Raji (cell line): ENCODE measurements around the gene RASL10B.

ENCODE experiments used
- POLR2A ChIP-seq: IDR thresholded peaks from 2 replicates; pipeline ENCODE4 v1.6.1; 2011; ENCODE audit warnings: low read depth, low read length, control low read depth; ENCODE audit not compliant: insufficient read depth

Gene RASL10B

DNA sequence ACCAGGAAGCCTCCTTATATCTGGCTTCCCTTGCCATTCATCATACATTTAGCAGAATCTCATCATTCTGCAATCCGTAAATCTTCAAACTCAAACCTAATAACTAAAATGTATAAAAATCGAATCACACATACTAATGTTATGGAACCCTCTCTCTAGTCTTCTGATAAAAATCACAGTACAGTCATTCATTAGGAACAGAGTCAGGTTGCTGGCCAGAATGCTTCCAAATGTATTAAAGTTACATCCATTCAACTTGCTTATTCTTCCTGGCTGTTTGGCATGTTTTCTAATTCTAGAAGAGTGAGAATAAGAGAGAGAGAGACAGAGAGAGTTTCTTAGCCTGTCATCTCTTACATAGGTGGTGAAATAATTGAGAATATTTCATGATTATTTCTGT, 16.5 kb upstream of the RASL10B start:
- TF ChIP-seq POLR2A = no peak

DNA sequence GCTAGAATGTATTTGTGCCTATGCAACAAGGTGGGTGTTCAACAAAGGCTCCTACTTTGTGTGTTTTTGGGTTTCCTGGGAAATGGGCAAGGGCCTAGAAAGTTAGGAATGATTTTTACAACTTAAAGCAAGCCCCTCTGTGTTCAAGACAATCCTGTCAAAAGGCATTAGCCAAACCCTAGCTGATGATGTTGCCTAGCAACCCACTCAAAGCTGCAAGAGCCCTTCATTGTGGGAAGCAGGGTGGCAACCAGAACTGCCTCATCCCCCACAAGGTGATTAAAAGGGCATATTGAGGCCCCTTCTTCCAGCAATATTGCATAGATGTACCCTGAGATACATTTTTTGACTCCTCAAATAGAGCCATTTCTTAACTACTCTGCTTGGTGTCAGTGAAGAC, 16.0 kb upstream of the RASL10B start:
- TF ChIP-seq POLR2A = no peak

DNA sequence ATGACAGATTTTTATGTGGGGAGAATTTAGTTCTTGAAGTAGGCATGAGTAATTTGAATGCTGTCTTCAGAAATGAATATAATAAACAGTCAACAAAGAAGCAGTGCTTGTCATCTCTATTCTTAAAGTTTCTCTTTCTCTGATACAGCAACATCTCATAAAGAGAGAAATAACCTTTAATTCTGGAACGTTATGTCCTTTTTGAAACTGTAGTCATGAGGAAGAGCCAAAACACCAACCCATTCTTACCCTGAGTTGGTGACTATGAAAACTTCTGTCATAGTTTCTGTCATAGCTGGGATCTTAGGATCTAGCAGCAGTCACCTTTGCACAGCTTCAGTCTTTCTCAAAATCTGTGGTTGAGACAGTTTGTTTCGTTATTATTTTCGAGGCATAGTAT, 15.3 kb upstream of the RASL10B start:
- no peak for TF ChIP-seq POLR2A

DNA sequence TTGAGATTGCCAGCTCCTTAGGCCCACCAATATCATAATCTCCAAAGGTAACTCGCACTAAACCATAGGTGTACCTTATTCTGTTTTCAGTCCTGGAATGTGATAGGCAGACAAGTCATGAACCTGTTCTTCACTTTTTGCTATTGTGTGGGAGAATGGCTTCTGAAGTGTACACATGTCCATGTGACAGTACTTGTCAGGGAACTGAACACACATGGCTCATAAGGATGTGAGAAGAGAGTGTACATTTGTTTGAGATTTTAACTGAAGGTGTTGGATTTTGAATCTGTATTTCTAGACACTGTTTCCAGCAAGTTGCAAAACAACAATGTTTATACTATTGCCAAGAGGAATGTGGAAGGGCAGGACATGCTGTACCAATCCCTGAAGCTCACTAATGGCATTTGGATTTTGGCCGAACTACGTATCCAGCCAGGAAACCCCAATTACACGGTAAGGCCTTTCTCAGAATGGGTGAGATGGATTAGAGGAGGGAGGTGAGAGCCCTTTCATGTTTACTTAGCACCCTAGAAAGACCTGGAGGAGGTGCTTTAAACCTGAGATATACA, 14.5 kb upstream of the RASL10B start:
- TF ChIP-seq POLR2A = no peak

DNA sequence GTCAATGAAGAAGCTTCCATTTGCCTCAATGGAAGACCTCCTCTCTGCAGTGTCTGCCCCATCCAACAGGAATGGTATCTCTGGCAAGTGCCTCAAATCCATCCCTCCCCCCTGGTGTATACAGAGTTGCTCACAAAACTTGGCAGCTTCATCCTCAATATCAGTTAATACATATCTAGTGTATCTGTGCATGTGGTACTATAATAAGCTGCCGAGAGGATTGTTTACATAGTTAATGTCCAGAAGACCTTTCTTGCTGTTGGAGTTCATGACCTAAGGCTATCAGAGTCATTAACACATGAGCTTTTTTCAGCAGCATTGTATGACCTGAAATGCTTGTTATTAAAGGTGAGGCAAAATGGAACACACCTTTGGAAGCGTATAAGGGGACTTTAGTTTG, 14.0 kb upstream of the RASL10B start:
- TF ChIP-seq POLR2A = no peak

DNA sequence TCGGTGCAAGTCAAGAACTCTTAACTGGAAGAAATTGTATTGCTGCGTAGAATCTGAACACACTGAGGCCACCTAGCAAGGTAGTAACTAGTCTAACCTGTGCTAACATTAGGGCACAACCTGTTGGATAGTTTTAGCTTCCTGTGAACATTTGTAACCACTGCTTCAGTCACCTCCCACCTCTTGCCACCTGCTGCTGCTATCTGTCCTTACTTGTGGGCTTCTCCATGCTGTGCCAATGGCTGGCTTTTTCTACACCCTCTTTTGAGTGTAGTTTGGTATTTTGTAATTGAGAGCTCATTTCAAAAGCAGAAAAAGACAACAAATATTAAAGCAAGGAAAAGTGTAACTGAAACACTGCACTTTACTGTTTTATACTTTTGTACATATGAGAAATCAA, 7.7 kb upstream of the RASL10B start:
- no peak for TF ChIP-seq POLR2A

DNA sequence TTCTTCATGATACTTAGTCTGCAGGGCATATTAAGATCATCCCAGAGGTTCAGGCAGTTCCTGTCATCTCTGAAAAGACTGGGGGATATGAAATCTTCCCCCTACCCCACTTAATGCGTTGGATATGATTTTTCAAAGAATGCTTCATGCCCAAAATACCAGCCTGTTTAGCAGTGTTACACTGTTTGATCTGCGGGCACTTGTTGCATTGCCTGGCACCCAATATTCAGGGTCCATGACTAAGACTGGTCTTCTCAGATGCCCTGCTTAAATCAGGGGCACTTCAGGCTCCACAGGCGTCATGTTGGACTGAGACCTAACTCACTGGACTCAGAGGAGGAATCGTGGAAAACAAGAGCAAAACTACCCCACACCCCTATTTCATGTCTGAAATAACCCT, 6.4 kb upstream of the RASL10B start:
- no peak for TF ChIP-seq POLR2A

DNA sequence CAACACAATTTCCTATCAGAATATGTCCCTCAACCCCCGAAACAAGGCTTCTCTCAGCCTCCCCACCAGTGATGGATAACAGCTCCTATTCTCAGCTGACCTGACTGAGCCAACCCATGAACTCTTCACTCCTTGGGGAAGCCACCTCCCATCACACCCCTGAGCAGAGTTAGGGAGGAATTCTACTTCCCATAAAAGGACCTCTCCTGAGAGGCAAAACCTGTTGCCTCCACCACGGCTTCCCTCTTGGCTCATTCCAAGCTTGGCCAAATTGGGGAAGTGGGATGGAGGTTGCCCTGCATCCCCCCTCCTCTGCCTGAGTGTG, 5.7 kb upstream of the RASL10B start:
- no peak for TF ChIP-seq POLR2A

DNA sequence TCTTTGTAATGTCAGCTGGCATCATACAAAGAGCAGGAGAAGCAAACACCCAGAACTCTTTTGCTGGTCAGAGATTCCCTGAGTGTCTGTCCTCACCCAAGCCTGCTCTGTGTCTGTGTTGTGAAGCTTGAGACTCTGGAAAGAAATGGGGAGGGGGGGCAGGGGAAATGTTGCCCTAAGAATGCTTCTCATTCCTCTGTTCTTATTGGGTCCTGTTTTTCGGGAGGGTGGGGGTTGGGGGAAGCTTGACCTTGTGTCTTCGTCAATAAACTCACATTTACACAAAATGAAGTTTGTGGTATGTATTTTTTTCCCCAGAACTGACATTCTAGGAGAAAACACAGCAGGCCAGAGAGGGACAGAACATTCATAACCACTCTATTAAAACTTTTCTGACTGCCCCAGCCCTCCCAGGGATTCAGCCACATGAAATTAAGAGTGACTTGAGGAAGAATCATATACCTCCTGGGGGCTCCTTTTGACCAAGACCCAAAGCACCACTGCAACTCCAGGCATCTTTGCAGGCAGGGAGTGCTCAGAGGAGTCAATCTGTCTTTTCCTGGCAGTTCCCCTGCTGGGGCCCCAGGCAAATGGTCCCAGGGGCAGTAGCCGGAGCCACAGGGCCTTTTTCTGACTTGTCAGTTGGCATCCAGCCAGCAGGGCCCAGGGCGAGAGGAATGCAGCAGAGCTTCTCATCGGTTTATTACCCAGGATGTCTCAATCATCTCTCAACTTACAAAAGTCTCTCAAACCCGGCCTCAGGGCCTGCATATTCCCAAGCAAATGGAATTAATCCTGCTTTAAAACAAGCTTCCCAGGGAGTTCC, 5.1 kb upstream of the RASL10B start:
- no peak for TF ChIP-seq POLR2A

DNA sequence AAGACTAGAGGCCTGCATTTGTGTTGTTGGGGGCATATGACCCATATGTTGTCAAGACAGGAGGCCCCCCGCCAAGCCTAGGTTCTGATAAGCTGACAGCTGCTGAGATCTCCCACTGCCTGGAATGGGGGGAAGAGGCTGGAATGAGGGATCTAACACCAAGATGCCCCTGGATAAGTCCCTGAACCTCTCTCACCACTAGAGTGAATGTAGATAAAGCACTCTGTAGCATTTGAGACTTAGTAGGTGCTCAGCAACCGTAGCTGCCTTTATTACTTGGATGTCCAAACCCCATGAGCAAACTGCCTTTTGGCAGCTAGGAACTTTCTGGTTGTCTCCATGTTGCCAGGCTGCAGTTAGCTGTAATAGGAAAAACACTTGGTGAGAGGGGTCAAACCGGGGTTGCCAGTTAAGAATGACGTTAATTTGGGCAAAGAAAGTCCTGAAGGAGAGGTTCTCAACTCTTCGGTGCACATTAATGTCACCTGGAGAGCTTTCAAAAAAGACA, 4.4 kb upstream of the RASL10B start:
- TF ChIP-seq POLR2A = no peak

DNA sequence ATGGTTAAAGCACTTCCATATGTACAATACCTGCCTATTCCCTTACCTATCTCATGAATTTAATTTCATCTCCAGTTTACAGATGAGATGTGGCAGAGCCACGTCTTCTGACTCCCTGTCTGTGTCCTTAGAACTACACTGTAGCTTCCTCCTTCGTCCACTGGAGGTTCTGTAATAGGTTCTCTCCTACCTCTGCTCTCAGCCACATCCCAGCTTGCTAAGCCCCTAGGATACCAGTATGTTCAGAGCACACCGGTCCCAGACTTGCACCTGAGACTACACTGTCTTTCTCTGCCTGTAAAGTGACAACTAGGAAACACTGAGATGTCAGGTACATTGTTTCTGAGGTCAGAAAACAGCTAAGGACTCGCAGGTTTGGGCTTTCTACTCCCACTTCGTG, 3.8 kb upstream of the RASL10B start:
- no peak for TF ChIP-seq POLR2A

DNA sequence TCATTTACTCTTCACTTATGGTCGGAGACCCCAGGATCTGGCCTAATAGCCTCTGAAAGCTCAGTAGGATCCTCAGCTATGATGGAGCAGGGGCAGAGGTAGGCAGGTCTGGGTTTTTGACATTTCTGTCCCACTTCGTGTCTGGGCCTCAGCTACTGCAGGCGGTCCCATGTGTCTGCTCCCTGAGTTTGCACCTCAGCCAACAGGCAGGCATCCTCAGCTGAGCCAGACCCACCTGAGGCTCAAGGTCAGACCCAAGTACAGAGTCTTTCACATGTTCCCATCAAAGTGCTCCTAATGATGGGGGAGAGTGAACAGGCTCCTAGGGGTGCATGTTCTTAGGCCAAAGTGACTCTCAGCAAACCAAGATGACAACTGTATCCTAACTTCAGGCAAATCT, 2.9 kb upstream of the RASL10B start:
- TF ChIP-seq POLR2A = no peak

DNA sequence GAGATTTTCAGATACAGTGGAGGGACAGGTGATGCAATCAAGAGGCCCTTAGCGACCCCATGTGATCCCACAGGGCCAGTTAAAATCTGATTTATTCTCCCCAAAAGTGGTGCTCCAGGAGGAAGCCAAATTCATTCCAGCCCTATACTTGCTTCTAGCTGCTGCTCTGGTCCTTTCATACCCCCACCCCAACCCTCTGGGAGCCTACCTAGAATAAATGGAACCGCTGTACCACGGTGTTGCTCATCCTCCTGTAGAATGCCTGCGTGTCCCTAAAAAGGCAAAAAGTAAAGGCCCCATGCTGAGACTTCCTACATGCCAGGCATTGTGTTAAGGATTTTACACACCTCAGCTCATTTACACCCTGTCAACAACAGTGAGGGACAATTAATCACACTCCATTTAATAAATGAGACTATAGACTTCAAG, 2.0 kb upstream of the RASL10B start:
- no peak for TF ChIP-seq POLR2A

DNA sequence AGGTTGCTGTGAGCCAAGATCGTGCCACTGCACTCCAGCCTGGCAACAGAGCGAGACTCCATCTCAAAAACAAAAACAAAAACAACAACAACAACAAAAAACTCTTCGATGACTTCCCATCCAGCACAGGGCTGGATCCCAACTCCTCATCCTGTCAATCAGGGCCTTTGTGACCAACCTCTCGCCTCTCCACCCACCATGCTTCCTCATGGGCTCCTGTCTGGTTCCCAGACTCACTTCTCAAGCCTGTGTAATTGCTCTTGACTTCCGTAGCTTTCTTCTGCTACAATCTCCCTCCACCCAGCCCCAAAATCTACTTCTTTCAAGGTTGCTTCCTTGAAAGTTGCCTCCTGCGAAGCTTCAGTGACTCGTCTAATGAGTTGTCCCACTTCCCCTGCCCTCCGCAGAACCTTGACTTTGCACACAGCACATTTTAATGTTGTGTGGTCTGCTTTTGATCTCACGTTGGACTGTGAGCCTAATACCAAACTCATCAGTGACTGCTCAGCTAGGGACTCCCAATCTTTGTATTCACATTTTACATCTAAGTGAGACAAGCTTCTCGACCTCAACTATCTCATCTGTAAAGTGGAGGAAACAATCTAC, 936 bp upstream of the RASL10B start:
- TF ChIP-seq POLR2A = no peak

DNA sequence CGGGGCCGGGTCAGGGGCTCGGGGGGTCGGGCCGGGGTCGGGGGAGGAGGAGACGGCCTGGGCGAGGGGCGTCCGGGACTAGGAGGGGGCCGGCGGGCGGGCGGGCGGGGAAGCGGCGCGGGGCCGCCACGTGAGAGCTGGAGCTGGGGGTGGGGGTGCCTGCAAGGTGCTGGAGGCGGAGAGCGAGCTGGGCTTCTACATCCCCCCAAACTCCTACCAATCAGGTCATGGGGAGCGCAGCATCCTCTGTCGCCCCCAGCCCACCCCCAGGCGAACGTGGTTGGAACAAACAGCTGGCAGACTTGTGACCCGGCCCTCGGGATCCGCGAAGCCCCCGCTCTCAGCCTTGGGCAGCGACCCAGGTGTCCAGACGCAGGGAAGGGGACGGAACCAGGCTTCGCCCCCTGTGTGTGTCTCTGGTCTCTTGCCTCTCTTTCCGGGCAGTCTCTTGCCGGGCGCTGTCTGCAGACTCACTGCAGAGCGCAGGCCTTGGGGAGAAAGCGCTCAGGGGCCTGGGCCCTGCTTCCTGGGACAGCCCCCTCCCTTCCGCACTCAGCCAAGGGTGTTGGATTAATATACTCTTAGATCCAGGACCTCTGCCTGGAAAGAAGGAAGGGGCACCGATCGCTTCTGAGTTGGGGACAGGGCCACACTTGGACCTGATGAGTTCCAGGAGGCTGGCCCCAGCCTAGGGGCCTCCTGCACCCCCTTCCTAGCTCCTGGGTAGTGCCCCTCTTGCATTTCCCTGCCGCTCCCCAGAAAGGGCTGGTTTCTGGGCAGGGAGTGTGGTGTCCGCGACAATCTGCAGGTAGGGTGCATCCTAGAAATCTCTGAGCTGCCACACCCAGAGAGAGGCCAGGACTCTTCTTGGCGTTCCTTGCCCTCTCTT, 722 bp downstream of the RASL10B start:
- no peak for TF ChIP-seq POLR2A
